Osteocyte (in vitro differentiated cells): ENCODE results near the gene LRRC56. TPM values are rescaled to one million over a fixed set of nuclear protein-coding genes. Genes with fewer than 3 reads are reported as not detected.

Source experiments
- DNase-seq: peaks from one replicate; pipeline ENCODE4 v3.0.0; 2021; ENCODE audit warnings: mixed read lengths; ENCODE audit not compliant: unreplicated experiment; ENCODE audit errors: extremely low spot score
- H3K27ac Mint-ChIP-seq: one replicate; pipeline ENCODE4 v1.8.0; 2021; ENCODE audit warnings: mild to moderate bottlenecking, mixed read lengths; ENCODE audit not compliant: unreplicated experiment
- H3K27me3 Mint-ChIP-seq: one replicate; pipeline ENCODE4 v1.8.0; 2021; ENCODE audit warnings: mixed read lengths; ENCODE audit not compliant: unreplicated experiment
- H3K36me3 Mint-ChIP-seq: one replicate; pipeline ENCODE4 v1.8.0; 2021; ENCODE audit warnings: mixed read lengths; ENCODE audit not compliant: unreplicated experiment
- H3K4me1 Mint-ChIP-seq: one replicate; pipeline ENCODE4 v1.8.0; 2021; ENCODE audit warnings: mixed read lengths; ENCODE audit not compliant: unreplicated experiment
- H3K4me3 Mint-ChIP-seq: one replicate; pipeline ENCODE4 v1.8.0; 2021; ENCODE audit warnings: mild to moderate bottlenecking, moderate library complexity, mixed read lengths; ENCODE audit not compliant: unreplicated experiment
- H3K9me3 Mint-ChIP-seq: one replicate; pipeline ENCODE4 v1.8.0; 2021; ENCODE audit warnings: mixed read lengths; ENCODE audit not compliant: unreplicated experiment
- total RNA-seq: library from RNA; stranded (reverse); gene quantifications from 2 replicates; pipeline ENCODE4 v1.2.1, GENCODE V29; 2021
- TF ChIP-seq, protein P1 (sequence below): fragments of 200-600 bp; sonication (generic); IDR thresholded peaks from 2 replicates; pipeline ENCODE4 v1.5.0; 2021; ENCODE audit warnings: antibody characterized with exemption, mild to moderate bottlenecking, moderate library complexity

LRRC56 gene
- total RNA-seq, 1 donor from 2014 or later: 3.7 TPM

DNA sequence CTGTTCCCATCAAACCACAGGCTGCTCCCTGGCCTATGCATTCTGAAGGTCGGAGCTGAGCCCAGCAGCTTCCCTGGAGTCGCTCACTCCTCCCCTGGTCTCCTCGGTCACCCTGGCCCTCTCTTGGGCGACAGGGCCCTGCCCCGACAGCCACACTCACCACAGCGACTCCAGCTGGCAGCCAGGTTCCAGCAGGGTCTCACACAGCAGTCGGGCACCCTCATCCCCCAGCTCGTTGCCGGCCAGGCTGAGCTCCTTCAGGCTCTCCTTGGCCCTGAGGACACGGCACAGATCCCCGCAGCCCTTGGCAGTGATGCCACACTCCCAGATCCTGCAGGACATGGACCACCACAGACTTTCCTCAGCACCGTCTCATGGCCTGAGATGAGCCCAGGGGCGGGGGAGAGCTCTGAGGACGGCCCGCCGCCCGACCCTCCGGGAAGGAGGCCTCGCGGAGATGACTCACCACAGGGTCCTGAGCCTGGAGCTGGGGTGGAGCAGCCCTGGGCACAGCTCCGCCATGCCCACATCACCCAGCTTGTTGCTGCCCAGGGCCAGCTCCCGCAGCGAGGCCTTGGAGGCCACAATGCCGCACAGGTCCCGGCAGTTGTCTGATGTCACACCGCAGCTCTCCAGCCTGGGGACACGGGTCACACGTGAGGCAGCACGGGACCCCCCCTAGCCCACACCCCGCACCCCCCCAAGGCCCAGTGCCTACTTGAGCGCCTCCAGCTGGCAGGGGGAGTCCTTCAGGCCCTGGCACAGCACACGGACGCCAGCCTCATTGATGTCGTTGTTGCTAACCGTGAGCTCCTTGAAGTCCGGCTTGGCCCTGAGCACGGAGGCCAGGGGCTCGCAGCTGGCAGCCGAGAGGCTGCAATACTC, 38.8 kb upstream of the LRRC56 start:
- Mint-ChIP-seq H3K4me1 (no peaks in the 10 kb centered on the region), H3K27ac (no peak overlapping the region), H3K9me3 (no peaks in the 10 kb centered on the region), H3K4me3 (no peak overlapping the region), H3K36me3 (peaks cover 41% of the 10 kb centered on the region), H3K27me3 (no peaks in the 10 kb centered on the region)
- no peak for DNase-seq
- TF ChIP-seq, protein P1, sequence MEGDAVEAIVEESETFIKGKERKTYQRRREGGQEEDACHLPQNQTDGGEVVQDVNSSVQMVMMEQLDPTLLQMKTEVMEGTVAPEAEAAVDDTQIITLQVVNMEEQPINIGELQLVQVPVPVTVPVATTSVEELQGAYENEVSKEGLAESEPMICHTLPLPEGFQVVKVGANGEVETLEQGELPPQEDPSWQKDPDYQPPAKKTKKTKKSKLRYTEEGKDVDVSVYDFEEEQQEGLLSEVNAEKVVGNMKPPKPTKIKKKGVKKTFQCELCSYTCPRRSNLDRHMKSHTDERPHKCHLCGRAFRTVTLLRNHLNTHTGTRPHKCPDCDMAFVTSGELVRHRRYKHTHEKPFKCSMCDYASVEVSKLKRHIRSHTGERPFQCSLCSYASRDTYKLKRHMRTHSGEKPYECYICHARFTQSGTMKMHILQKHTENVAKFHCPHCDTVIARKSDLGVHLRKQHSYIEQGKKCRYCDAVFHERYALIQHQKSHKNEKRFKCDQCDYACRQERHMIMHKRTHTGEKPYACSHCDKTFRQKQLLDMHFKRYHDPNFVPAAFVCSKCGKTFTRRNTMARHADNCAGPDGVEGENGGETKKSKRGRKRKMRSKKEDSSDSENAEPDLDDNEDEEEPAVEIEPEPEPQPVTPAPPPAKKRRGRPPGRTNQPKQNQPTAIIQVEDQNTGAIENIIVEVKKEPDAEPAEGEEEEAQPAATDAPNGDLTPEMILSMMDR: no peak

DNA sequence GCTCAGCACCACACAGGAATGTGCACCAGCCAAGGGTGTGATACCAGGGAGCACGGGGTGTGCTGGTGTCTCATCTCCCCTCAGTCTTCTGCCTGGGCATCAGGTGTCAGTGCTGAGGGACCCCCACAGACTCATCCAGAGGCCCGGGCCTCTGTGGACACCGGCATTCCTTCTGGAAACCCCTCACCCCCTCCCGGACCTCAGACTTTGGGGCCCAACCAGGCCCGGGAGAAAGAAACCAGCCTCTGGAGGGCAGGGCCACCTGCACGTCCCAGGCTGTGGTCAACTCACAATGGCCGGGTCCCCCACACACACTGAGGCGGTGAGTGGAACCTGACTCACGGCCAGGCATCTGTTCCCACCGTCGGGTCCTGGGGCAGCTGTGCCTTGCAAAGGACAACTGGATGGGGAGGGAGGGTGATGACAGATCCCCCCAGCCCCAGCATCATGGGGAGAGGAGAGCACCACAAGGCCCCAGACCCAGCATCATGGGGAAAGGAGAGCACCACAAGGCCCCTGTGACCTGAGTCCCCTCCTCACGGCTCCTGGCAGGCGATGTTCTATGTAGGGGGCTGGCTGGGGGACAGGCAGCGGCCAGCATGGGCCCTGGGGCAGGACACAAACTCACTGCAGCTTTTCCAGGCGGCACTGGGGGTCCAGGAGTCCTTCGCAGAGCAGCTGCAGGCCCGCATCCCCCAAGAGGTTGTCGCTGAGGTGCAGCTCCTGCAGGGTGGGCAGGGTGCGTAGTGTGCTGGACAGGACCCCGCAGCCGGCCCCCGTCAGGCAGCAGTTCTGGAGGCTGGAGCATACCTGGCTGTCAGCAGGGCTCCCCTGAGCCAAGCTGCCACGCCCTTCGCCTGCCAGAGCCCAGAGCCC, 37.9 kb upstream of the LRRC56 start:
- Mint-ChIP-seq H3K27me3 (no peaks in the 10 kb centered on the region), H3K27ac (no peak overlapping the region), H3K36me3 (peaks cover 39% of the 10 kb centered on the region), H3K4me3 (no peak overlapping the region), H3K4me1 (no peaks in the 10 kb centered on the region), H3K9me3 (no peaks in the 10 kb centered on the region)
- DNase-seq: no peak
- TF ChIP-seq, protein P1: no peak

DNA sequence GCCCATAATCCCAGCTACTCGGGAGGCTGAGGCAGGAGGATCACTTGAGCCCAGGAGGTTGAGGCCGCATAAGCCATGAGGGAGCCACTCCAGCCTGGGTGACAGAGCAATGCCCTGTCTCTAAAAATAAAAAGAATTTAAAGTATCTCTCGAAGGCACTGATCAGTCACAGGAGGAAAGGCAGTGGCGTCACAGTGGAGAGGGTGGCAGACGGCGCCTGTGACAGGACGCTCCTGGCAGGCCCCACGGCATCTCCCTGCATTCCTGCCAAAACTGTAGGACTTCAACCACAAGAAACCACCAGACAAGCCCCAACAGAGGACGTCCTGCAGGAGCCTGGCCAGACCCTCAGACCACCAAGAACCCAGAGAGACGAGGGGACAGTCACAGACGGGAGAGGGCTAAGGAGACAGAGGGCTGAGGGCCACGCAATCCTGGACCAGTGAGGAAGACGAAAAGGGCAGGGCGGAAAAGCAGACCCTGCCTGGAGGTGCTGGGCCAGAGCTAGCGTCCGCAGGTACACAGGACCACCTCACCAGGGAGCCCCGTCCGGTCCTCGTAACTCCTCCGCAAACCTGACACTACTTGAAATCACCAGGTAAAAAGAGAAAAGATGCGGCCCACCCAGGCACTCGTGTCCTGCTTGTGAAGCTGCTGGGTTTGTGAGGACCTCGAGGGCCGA, 36.2 kb upstream of the LRRC56 start:
- H3K36me3 Mint-ChIP-seq: peaks cover 30% of the 10 kb centered on the region
- no peaks in the 10 kb centered on the region for H3K9me3 Mint-ChIP-seq
- TF ChIP-seq, protein P1: no peak
- no peak overlapping the region for H3K4me3 Mint-ChIP-seq
- peaks cover 14% of the 10 kb centered on the region for H3K4me1 Mint-ChIP-seq
- H3K27ac Mint-ChIP-seq: no peak overlapping the region
- no peak for DNase-seq
- no peaks in the 10 kb centered on the region for H3K27me3 Mint-ChIP-seq

DNA sequence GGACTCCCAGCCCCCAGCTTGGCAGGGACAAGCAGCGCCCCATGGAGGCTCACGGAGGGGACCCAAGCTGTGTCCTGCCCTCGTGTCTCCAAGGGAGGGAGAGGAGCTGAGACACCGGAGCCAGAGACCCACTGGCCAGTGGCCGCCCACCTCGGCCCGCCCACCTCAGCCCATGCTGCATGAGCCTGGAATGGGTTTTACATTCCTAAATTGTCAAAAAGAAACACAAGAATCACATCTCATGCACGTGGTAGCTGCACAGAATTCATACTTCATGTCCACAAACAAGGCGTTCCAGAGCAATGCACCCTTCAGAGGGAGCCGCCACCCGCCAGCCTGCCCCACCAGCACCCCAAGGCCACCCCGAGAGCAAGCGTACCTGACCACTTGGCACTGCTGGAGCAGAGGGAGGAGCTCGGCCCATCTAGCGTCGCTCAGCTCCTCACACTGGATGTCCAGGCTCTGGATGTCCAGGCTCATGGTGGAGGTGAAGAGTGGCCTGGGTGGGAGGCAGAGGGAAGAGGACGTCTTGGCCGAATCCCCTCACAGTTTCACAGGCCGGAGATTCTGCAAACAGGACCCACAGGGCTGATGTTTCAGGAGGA, 35.5 kb upstream of the LRRC56 start:
- peaks cover 28% of the 10 kb centered on the region for H3K36me3 Mint-ChIP-seq
- no peaks in the 10 kb centered on the region for H3K9me3 Mint-ChIP-seq
- H3K4me3 Mint-ChIP-seq: no peak overlapping the region
- H3K27me3 Mint-ChIP-seq: no peaks in the 10 kb centered on the region
- TF ChIP-seq, protein P1: no peak
- no peak for DNase-seq
- no peak overlapping the region for H3K27ac Mint-ChIP-seq
- H3K4me1 Mint-ChIP-seq: peaks cover 18% of the 10 kb centered on the region
